Myocyte (in vitro differentiated cells): ENCODE data around the gene FTO. TPM values are rescaled to one million over a fixed set of nuclear protein-coding genes. Genes with fewer than 3 reads are reported as not detected.
"Not testable (repeated sequence)": the region's sequence is repeated elsewhere in the genome, so short reads cannot be mapped to it uniquely, and the experiment has no call there.

Source experiments
- DNase-seq: peaks from one replicate; pipeline ENCODE4 v3.0.0-alpha.2; 2012; ENCODE audit warnings: low read depth
- total RNA-seq: library from RNA; depleted of rRNA; stranded (reverse); fragments of >200 nt; gene quantifications from 2 replicates; pipeline ENCODE4 v1.2.3, GENCODE V29; 2014

Gene FTO
- total RNA-seq, 1 donor from 2014 or later, result 121 TPM

- DNase-seq, result peak; percentile 22
These were observed 467.9 kb downstream of the FTO start for GRCh38 chr16:54171626-54172537.

- DNase-seq, result no peak
These were observed 469.5 kb downstream of the FTO start for GRCh38 chr16:54173490-54173889.

DNA sequence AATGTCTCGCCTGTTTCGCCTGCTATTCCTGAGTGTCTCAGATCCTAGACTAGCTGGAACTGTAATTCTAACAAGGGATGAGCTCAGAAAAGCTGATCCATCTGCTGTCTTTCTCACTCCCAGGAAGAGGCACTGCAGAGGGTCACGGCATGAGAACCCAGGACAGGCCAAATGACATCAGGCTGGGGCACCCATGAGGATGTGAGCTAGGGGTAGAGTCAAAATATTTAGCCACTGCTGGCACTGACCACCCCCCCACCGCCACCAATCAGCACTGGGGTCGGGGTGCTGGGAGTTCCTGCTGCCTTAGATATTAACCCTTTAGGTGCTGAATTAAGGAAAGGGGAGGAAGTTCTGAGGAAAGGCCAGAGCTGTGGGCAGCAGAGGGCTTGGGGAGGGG, 470.2 kb downstream of the FTO start:
- no peak for DNase-seq

DNA sequence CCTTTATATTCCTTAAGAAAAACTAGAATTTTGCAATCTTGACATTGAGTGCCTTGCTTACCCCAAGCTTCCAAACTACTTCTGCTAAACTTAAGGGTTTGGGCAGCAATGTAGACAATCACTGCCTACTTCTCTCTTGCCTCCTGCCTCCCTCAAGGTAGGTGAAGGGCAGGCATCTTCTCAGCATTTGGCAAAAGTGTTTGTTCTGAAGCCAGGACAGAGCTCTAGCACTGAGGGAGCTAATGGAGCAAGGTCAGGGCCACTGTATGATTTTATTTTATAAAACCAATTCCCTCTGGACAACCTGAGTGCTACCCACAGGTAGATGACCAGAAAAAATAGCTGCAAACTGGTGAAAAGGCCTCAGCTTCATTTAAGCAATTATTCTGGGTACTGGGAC, 470.8 kb downstream of the FTO start:
- no peak for DNase-seq

DNA sequence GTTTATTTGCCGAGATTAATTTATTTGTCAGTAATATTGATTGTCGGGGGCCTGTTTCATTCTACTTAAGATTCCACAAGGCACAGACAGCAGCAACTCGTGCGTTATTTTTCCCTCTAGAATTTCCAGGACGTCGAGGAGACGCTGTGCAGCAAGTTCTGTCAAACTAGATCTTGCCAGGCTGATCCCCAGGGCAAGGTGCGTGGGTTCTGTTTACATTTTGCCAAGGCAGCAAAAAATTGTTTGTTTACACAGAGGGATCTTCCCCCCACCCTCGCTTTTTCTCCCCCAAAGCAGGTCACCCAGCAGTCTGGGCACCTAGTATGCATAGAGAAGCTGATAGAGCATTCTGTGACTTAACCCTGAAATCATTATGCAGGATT, 471.2 kb downstream of the FTO start:
- DNase-seq, result no peak

DNA sequence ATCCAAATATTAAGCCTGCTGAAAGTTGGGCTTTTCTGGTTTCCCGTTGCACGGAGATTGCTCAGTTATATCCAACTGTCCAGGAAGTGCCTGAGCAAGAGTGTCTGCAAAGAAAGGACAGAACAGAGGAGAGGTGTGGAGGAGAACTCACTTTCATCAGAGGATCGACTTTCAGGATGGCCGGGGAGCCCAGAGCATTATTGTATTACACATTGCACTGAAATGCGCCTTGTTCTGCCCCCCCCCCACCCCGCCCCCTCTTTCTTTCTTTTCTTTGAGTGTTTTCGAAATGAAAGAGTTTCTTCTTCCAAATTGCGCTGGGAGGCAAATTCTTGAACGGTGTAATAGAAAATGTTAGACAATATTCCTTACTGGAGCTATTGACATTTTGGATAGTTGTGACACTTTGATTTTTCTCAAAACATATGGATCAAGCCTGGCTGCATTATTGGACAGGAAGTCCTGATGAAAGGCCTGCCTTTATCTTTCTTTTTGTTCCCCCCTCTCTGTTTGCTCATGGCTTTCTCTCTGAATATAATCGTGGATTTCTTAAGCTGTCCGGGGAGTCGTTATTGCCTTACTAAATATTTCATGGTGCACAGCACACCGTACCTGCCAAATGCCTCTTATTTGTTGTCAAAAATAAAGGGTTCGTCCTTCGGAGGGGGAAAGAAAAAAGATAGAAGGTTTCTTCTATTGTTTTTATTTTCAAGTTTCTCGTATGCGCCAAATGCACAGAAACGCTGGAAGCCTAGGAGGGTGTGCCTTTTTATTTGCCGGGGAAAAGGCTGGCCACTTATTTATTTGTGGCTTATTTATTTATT, 471.8 kb downstream of the FTO start:
- DNase-seq, result no peak

GRCh38 chr16:54176376-54176901, 472.5 kb downstream of the FTO start:
- DNase-seq, result no peak

- DNase-seq, result no peak
These were observed 473.3 kb downstream of the FTO start for GRCh38 chr16:54177052-54177861.

GRCh38 chr16:54177862-54178477, 474.0 kb downstream of the FTO start:
- DNase-seq, result no peak

DNA sequence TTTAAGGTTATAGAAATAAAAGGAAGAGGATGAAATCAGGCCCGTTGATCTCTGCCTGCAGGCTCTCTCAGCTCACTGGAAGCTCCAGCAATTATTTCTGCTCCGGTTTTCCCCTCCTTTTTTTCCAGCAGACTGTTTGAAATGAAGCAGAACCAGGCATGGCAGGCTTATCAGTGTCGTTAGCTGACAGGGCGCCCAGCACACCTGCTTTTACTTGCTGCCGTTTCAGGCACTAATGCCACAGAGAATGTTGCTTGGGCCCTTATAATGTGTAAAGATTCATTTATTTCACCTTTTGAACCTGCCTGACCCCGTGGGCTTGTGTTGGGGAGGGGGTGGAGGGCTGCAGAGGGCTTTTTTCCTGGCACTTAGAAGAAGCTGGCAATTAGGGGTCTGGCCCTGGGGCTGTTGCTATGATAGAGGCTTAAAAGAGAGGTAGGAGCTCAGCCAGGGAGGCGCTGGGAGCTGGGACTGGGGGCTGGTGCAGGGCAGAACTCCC, 474.6 kb downstream of the FTO start:
- no peak for DNase-seq

- no peak for DNase-seq
These were observed 476.7 kb downstream of the FTO start for GRCh38 chr16:54180421-54181359.

DNA sequence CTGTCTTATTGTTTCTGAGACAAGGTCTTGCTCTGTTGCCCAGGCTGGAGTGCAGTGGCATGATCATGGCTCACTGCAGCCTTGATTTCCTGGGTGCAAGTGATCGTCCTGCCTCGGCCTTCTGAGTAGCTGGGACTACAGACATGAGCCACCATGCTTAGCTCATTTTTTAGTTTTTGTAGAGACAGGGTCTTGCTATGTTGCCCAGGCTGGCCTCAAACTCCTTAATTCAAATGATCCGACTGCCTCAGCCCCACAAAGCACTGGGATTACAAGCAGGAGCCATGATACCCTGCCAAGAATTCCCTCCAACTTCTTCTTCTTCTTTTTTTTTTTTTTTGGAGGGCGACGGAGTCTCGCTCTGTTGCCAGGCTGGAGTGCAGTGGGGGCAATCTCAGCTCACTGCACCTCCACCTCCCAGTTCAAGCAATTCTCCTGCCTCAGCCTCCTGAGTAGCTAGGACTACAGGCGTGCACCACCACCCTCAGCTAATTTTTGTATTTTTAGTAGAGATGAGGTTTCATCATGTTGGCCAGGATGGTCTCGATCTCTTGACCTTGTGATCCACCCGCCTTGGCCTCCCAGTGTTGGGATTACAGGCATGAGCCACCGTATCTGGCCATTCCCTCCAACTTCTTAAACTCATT, 477.9 kb downstream of the FTO start:
- not testable (repeated sequence) for DNase-seq

DNA sequence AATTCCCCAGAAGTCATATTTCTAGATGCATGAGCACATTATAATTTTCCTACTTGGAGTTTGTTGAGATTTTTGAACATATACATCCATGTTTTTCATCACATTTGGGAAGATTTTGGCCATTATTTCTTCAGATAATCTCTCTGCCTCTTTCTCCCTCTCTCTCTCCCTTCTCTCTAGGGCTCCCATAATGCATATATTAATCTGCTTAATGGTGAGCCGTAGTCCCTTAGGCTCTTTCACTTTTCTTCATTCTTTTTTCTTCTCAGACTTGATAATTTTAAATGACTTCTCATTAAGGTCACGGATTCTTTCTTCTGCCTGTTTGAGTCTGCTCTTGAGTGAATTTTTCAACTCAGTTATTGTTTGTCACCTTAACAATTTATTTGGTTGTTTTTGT, 481.1 kb downstream of the FTO start:
- no peak for DNase-seq

DNA sequence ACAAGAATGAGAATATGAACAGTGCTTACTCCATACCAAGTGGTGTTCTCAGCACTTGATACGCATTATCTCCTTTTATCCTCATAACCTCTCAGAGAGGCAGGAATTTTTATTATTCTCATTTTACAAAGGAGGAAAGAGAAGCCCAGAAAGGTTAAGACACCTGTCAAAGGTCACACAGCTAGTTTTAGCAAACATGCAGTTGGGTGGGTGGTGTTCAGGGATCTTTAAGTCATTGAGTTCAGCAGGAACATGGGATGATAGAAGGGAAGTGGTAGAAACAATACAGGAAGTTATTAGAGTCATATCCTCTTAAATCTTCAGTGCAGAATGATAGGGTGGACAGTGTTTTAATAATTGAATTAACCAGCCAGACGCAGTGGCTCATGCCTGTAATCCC, 487.2 kb downstream of the FTO start:
- DNase-seq, result no peak

DNA sequence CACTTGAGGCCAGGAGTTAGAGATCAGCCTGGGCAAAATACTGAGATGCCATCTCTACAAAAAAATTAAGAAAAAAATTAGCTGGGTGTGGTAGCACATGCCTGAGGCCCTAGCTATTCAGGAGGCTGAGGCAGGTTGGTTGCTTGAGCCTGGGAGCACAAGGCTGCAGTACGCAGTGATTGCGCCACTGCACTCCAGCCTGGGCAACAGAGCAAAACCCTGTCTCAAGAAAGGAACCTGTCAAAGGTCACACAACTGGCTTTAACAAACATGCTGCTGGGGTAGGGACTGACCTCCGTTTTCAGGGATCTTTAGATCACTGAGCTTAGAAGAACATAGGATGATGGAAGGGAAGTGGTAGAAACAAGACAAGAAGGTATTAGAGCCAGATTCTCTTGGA, 487.6 kb downstream of the FTO start:
- DNase-seq, result no peak

- no peak for DNase-seq
These were observed 489.2 kb downstream of the FTO start for GRCh38 chr16:54193013-54193664.

- peak; percentile 92 for DNase-seq
These were observed 489.8 kb downstream of the FTO start for GRCh38 chr16:54193665-54194333.

DNA sequence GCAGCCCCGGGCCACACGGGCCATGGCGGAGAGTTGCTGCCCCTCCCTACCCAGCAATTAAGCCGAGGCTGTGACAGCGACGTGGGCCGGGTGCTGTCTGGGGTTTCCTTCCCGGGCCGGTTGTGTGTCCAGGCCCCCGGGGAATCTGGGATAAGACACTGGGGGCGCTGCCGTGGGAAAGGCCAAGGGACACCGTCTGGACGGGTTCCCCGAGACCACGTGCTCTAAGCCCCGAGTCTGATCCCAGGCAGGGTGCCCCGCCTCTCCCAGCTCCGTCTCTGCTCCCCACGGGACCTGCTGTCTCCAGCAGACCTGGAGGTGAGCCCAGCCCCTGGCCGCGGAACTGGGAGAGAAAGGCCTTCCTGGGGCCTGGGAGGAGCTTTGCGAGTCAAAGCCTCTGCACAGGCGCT, 490.4 kb downstream of the FTO start:
- peak; percentile 68 for DNase-seq
